K562 (cell line): Measurements from ENCODE around the gene GPHN. TPM values are rescaled to one million over a fixed set of nuclear protein-coding genes. Genes with fewer than 3 reads are reported as not detected.

ENCODE experiments used
- ATAC-seq: fragments of 200-7000 bp; cut with Tn5 transposase; 3 replicates; pipeline ENCODE4 v1.9.1; 2020; ENCODE audit warnings: moderate library complexity
- BruUV-seq: library from RNA; stranded (reverse); fragments of 400-500 nt; replicated peaks from 2 replicates; lab custom pipeline; 2021; lab: Mats Ljungman, UMichigan
- CTCF ChIA-PET: fragments of 300-600 bp; formaldehyde crosslinking; extraction: SDS; loops from one replicate; lab custom pipeline; 2021; ENCODE audit warnings: low intra/inter-chr PET ratio; lab: Yijun Ruan, JAX
- POLR2A ChIA-PET: fragments of 300-600, 350-650 bp; sonication (Branson Sonifier 250); formaldehyde crosslinking; extraction: SDS; loops from one replicate; lab custom pipeline; 2021; ENCODE audit warnings: antibody characterized with exemption, inconsistent platforms; lab: Yijun Ruan, JAX
- DNase-seq, 4 experiments: peaks; one replicate each; pipeline versions ENCODE4 v3.0.0 to v3.0.0-alpha.2; 2011 to 2018; ENCODE audit warnings: low spot score in 3 of 4, mixed read lengths in 3 of 4; ENCODE audit errors: extremely low read depth in 1 of 4
- FAIRE-seq: peaks from 2 replicates; lab custom pipeline; 2011; peaks lifted over from hg19 to GRCh38; lab: Jason Lieb, UNC
- H2AFZ ChIP-seq: 2 replicates; pipeline ENCODE4 v1.6.0; 2011; ENCODE audit warnings: low read depth, low read length, control low read depth, inconsistent platforms
- H3K27ac ChIP-seq: fragments of 200-600 bp; 3 replicates; pipeline ENCODE4 v1.8.0; 2011; ENCODE audit warnings: low read depth, mild to moderate bottlenecking, control low read depth, inconsistent platforms, low read length, moderate library complexity, mixed read lengths; ENCODE audit errors: extremely low read depth
- H3K27me3 ChIP-seq, 2 experiments: fragments of 300-600 bp in 1 of 2; 2 replicates in 1 of 2; 3 replicates in 1 of 2; pipeline versions ENCODE4 v1.6.0 to v1.8.0; 2011; ENCODE audit warnings: inconsistent platforms in 2 of 2, low read length in 2 of 2, mild to moderate bottlenecking in 1 of 2, mixed read lengths in 1 of 2, moderate library complexity in 1 of 2; ENCODE audit not compliant: control insufficient read depth in 2 of 2, insufficient read depth in 2 of 2
- H3K36me3 ChIP-seq: fragments of 300-600 bp; 3 replicates; pipeline ENCODE4 v1.8.0; 2011; ENCODE audit warnings: mild to moderate bottlenecking, low read length, inconsistent platforms; ENCODE audit not compliant: control insufficient read depth, insufficient read depth
- H3K4me1 ChIP-seq, 2 experiments: fragments of 200-600 bp in 1 of 2; replicated peaks in 1 of 2; 2 replicates in 1 of 2; 3 replicates in 1 of 2; pipeline versions ENCODE4 v1.5.1 to v1.8.0; 2011; ENCODE audit warnings: inconsistent platforms in 2 of 2, low read length in 2 of 2, mild to moderate bottlenecking in 1 of 2, mixed read lengths in 1 of 2, moderate library complexity in 1 of 2; ENCODE audit not compliant: control insufficient read depth in 2 of 2, insufficient read depth in 2 of 2
- H3K4me2 ChIP-seq: 2 replicates; pipeline ENCODE4 v1.6.1; 2011; ENCODE audit warnings: low read length, control low read depth, inconsistent platforms, mixed read lengths; ENCODE audit not compliant: insufficient read depth
- H3K4me3 ChIP-seq: fragments of 200-600 bp; sonication (generic), shearing (Covaris generic); 2 replicates; pipeline ENCODE4 v1.5.1; 2016; ENCODE audit warnings: control low read depth, inconsistent platforms
- H3K79me2 ChIP-seq: fragments of 200-600 bp; 3 replicates; pipeline ENCODE4 v1.8.0; 2011; ENCODE audit warnings: low read length, inconsistent platforms; ENCODE audit not compliant: control insufficient read depth, insufficient read depth
- H3K9ac ChIP-seq, 2 experiments: 2 replicates each; pipeline versions ENCODE4 v1.6.0 to v1.6.1; 2011; ENCODE audit warnings: low read depth in 2 of 2, low read length in 2 of 2, control low read depth in 1 of 2, inconsistent platforms in 1 of 2, mild to moderate bottlenecking in 1 of 2, mixed read lengths in 1 of 2; ENCODE audit not compliant: insufficient read depth in 1 of 2
- H3K9me1 ChIP-seq: one replicate; pipeline ENCODE4 v1.6.0; 2011; ENCODE audit warnings: inconsistent platforms, mild to moderate bottlenecking, low read length, moderate library complexity; ENCODE audit not compliant: control insufficient read depth, insufficient read depth
- H3K9me3 ChIP-seq: replicated peaks from 2 replicates; pipeline ENCODE4 v1.5.1; 2011; ENCODE audit warnings: low read depth, low read length, inconsistent platforms; ENCODE audit not compliant: control insufficient read depth, insufficient read depth
- H4K20me1 ChIP-seq: replicated peaks from 2 replicates; pipeline ENCODE4 v1.6.1; 2011; ENCODE audit warnings: low read length, inconsistent platforms, mixed read lengths; ENCODE audit not compliant: control insufficient read depth, insufficient read depth
- ARHGAP35 ChIP-seq: fragments of 450-650 bp; IDR thresholded peaks from 2 replicates; pipeline ENCODE4 v1.6.1; 2018; ENCODE audit not compliant: partially characterized antibody
- CCAR2 ChIP-seq: fragments of 200-400 bp; formaldehyde crosslinking; IDR thresholded peaks from 2 replicates; pipeline ENCODE4 v1.6.1; 2017; ENCODE audit warnings: mild to moderate bottlenecking, low read depth, low read length
- KDM2B ChIP-seq: fragments of 250-450 bp; sonication (Bioruptor Pico); IDR thresholded peaks from 2 replicates; pipeline ENCODE4 v1.8.0; 2021; ENCODE audit warnings: mild to moderate bottlenecking, moderate library complexity
- PURB ChIP-seq: sonication (generic); formaldehyde crosslinking; IDR thresholded peaks from 2 replicates; pipeline ENCODE4 v1.9.0; 2021; ENCODE audit warnings: low read depth, mild to moderate bottlenecking, missing genetic modification reagents
- SETDB1 ChIP-seq: IDR thresholded peaks from one replicate; pipeline ENCODE4 v1.6.1; 2012; ENCODE audit warnings: low read length, control low read depth, inconsistent platforms
- SMARCA4 ChIP-seq: fragments of 450-650 bp; IDR thresholded peaks from 2 replicates; pipeline ENCODE4 v1.6.1; 2016
- ZNF311 ChIP-seq: fragments of 250-450 bp; sonication (Bioruptor Pico); IDR thresholded peaks from 2 replicates; pipeline ENCODE4 v1.4.0; 2020; ENCODE audit warnings: mild to moderate bottlenecking, moderate library complexity
- ZNF696 ChIP-seq: fragments of 250-450 bp; sonication (Bioruptor Pico); conservative IDR thresholded peaks from 2 replicates; pipeline ENCODE4 v1.4.0; 2020; ENCODE audit warnings: mild to moderate bottlenecking, moderate library complexity
- in situ Hi-C: fragments of 300-500 bp; cut with MboI; formaldehyde crosslinking; loops from 4 replicates; pipeline ENCODE4 v1.15.0; 2018; ENCODE audit warnings: inconsistent platforms, mixed read lengths
- intact Hi-C: fragments of 100-400 bp; cut with micrococcal nuclease; formaldehyde crosslinking; loops from 2 replicates; pipeline ENCODE4 v1.14.2; 2022
- polyA plus RNA-seq, 8 experiments: library from polyadenylated mRNA; depleted of rRNA in 4 of 8; stranded (reverse) in 5 of 8; unstranded in 3 of 8; fragments of >200 nt; fragmentation: Nextera tagmentation in 2 of 8; fragmentation: Illumina TruSeq in 1 of 8; extraction: Ambion mirVana in 2 of 8; extraction: Trizol in 1 of 8; gene quantifications; 2 replicates each; pipeline versions ENCODE4 v1.2.1 to v1.2.3, GENCODE V29; 2011 to 2014; ENCODE audit warnings: inconsistent platforms in 1 of 8, missing spikeins in 1 of 8
- total RNA-seq, 7 experiments: library from RNA; depleted of rRNA in 6 of 7; stranded (reverse); fragments of >200 nt in 6 of 7; fragmentation: Illumina TruSeq in 2 of 7; extraction: Trizol in 2 of 7; gene quantifications; 2 replicates each; pipeline versions ENCODE4 v1.2.1 to v1.2.3, GENCODE V29; 2011 to 2021; ENCODE audit warnings: low replicate concordance in 1 of 7
- TF ChIP-seq, protein P1 (sequence below): IDR thresholded peaks from 2 replicates; pipeline ENCODE4 v1.6.1; 2012; ENCODE audit warnings: low read depth, low read length, improper control_type of control experiment, borderline replicate concordance
- TF ChIP-seq, protein P2 (sequence below): fragments of 250-450 bp; sonication (Bioruptor Pico); IDR thresholded peaks from 2 replicates; pipeline ENCODE4 v1.9.0; 2021; ENCODE audit warnings: mild to moderate bottlenecking, inconsistent platforms
- TF ChIP-seq, protein P3 (sequence below): sonication (generic); formaldehyde crosslinking; IDR thresholded peaks from 2 replicates; pipeline ENCODE4 v1.5.0; 2020; ENCODE audit warnings: missing genetic modification reagents
- TF ChIP-seq, protein P4 (sequence below): sonication (generic); formaldehyde crosslinking; IDR thresholded peaks from 2 replicates; pipeline ENCODE4 v1.8.0; 2022; ENCODE audit warnings: mild to moderate bottlenecking, missing genetic modification reagents
- TF ChIP-seq, protein P5 (sequence below): fragments of 450-650 bp; conservative IDR thresholded peaks from 2 replicates; pipeline ENCODE4 v1.6.1; 2016; ENCODE audit warnings: missing genetic modification characterization, low read depth, mild to moderate bottlenecking, control low read depth, missing compliant biosample characterization
- TF ChIP-seq, protein P6 (sequence below): fragments of 250-450 bp; sonication (Bioruptor Pico); IDR thresholded peaks from 2 replicates; pipeline ENCODE4 v1.8.0; 2022; ENCODE audit warnings: inconsistent platforms, mild to moderate bottlenecking, moderate library complexity, borderline replicate concordance

The GPHN gene
- total and polyA plus RNA-seq, 9 of the 15 experiments (the other 6 are each of a cell fraction or from before 2014, with no cell fraction given), result 5.9 to 16.0 (median 11.4) TPM

DNA sequence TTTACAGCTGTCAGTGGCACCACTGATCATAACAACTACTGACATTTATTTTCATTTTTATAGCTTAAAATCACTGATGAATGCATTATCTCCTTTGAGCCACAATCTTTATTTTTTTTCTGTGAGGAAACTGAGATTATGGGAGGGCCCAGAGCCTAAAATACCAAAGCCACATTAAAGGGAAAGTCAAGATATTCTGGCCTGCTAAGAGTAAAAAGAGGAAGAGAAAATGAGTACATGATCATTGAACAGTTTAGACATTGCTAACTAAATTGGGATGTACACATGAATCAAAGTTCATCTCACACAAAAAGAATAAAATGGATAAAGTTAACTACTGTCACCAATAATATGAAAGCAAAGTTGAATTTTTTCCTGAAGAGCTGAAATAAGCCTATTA lies 510.8 kb downstream of the GPHN start:
- CTCF ChIA-PET, result no interaction called here
- FAIRE-seq (no peak), ATAC-seq (no peak), DNase-seq (no peak)
- Histone ChIP-seq H3K4me3 (no peak overlapping the region), H4K20me1 (no peaks in the 10 kb centered on the region), H3K4me1 (no peaks in the 10 kb centered on the region), H3K9ac (no peak overlapping the region), H3K9me1 (no peaks in the 10 kb centered on the region), H3K4me2 (no peak overlapping the region), H2AFZ (no peak overlapping the region), H3K27ac (no peak overlapping the region), H3K79me2 (no peaks in the 10 kb centered on the region), H3K9me3 (no peaks in the 10 kb centered on the region), H3K36me3 (no peaks in the 10 kb centered on the region), H3K27me3 (no peaks in the 10 kb centered on the region)
- BruUV-seq, result no TSS peak
- POLR2A ChIA-PET, result interaction anchor here (0.8 to 1.3 kb wide), 2 partner anchors 10 to 19 kb away, joined by 3 read pairs; no protein-coding TSS in a partner anchor
- intact Hi-C loops (no loop called here), in situ Hi-C loops (no loop called here)
- TF ChIP-seq PURB (CRISPR knock-in tag) (no peak), SETDB1 (no peak), KDM2B (no peak), ZNF311 (CRISPR knock-in tag) (no peak), ZNF696 (CRISPR knock-in tag) (no peak), CCAR2 (no peak), SMARCA4 (no peak), ARHGAP35 (no peak)
- TF ChIP-seq, protein P1, sequence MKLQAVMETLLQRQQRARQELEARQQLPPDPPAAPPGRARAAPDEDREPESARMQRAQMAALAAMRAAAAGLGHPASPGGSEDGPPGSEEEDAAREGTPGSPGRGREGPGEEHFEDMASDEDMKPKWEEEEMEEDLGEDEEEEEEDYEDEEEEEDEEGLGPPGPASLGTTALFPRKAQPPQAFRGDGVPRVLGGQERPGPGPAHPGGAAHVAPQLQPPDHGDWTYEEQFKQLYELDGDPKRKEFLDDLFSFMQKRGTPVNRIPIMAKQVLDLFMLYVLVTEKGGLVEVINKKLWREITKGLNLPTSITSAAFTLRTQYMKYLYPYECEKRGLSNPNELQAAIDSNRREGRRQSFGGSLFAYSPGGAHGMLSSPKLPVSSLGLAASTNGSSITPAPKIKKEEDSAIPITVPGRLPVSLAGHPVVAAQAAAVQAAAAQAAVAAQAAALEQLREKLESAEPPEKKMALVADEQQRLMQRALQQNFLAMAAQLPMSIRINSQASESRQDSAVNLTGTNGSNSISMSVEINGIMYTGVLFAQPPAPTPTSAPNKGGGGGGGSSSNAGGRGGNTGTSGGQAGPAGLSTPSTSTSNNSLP, result no peak
- TF ChIP-seq, protein P2, sequence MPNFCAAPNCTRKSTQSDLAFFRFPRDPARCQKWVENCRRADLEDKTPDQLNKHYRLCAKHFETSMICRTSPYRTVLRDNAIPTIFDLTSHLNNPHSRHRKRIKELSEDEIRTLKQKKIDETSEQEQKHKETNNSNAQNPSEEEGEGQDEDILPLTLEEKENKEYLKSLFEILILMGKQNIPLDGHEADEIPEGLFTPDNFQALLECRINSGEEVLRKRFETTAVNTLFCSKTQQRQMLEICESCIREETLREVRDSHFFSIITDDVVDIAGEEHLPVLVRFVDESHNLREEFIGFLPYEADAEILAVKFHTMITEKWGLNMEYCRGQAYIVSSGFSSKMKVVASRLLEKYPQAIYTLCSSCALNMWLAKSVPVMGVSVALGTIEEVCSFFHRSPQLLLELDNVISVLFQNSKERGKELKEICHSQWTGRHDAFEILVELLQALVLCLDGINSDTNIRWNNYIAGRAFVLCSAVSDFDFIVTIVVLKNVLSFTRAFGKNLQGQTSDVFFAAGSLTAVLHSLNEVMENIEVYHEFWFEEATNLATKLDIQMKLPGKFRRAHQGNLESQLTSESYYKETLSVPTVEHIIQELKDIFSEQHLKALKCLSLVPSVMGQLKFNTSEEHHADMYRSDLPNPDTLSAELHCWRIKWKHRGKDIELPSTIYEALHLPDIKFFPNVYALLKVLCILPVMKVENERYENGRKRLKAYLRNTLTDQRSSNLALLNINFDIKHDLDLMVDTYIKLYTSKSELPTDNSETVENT (CRISPR knock-in tag), result no peak
- TF ChIP-seq, protein P3, sequence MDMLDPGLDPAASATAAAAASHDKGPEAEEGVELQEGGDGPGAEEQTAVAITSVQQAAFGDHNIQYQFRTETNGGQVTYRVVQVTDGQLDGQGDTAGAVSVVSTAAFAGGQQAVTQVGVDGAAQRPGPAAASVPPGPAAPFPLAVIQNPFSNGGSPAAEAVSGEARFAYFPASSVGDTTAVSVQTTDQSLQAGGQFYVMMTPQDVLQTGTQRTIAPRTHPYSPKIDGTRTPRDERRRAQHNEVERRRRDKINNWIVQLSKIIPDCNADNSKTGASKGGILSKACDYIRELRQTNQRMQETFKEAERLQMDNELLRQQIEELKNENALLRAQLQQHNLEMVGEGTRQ (CRISPR knock-in tag), result no peak
- TF ChIP-seq, protein P4, sequence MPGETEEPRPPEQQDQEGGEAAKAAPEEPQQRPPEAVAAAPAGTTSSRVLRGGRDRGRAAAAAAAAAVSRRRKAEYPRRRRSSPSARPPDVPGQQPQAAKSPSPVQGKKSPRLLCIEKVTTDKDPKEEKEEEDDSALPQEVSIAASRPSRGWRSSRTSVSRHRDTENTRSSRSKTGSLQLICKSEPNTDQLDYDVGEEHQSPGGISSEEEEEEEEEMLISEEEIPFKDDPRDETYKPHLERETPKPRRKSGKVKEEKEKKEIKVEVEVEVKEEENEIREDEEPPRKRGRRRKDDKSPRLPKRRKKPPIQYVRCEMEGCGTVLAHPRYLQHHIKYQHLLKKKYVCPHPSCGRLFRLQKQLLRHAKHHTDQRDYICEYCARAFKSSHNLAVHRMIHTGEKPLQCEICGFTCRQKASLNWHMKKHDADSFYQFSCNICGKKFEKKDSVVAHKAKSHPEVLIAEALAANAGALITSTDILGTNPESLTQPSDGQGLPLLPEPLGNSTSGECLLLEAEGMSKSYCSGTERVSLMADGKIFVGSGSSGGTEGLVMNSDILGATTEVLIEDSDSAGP (CRISPR knock-in tag), result no peak
- TF ChIP-seq, protein P5, sequence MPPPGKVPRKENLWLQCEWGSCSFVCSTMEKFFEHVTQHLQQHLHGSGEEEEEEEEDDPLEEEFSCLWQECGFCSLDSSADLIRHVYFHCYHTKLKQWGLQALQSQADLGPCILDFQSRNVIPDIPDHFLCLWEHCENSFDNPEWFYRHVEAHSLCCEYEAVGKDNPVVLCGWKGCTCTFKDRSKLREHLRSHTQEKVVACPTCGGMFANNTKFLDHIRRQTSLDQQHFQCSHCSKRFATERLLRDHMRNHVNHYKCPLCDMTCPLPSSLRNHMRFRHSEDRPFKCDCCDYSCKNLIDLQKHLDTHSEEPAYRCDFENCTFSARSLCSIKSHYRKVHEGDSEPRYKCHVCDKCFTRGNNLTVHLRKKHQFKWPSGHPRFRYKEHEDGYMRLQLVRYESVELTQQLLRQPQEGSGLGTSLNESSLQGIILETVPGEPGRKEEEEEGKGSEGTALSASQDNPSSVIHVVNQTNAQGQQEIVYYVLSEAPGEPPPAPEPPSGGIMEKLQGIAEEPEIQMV, result no peak
- TF ChIP-seq, protein P6, sequence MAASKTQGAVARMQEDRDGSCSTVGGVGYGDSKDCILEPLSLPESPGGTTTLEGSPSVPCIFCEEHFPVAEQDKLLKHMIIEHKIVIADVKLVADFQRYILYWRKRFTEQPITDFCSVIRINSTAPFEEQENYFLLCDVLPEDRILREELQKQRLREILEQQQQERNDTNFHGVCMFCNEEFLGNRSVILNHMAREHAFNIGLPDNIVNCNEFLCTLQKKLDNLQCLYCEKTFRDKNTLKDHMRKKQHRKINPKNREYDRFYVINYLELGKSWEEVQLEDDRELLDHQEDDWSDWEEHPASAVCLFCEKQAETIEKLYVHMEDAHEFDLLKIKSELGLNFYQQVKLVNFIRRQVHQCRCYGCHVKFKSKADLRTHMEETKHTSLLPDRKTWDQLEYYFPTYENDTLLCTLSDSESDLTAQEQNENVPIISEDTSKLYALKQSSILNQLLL (CRISPR knock-in tag), result no peak
